Esophagus muscularis mucosa (tissue), 4 donors: ENCODE data around the gene CST6. TPM values are rescaled to one million over a fixed set of nuclear protein-coding genes. Genes with fewer than 3 reads are reported as not detected.

Source experiments
- DNase-seq: peaks from one replicate; pipeline ENCODE4 v3.0.0-alpha.2; 2017; ENCODE audit errors: extremely low spot score
- H3K27ac ChIP-seq, 4 donors: fragments of 200-600 bp; sonication (generic); replicated peaks in 1 of 4; 1 replicate in 3 of 4; 2 replicates in 1 of 4; pipeline ENCODE4 v1.5.1; 2016 to 2019; ENCODE audit warnings: mild to moderate bottlenecking in 1 of 4
- H3K27me3 ChIP-seq, 4 donors: fragments of 200-600 bp; sonication (generic); one replicate each; pipeline versions ENCODE4 v1.5.1 to v1.6.0; 2016 to 2019
- H3K36me3 ChIP-seq, 4 donors: fragments of 200-600 bp; sonication (generic); one replicate each; pipeline ENCODE4 v1.5.1; 2016 to 2019
- H3K4me1 ChIP-seq, 4 donors: fragments of 200-600 bp; sonication (generic); one replicate each; pipeline ENCODE4 v1.5.1; 2016 to 2019
- H3K4me3 ChIP-seq, 4 donors: fragments of 200-600 bp; sonication (generic); 1 replicate in 2 of 4; 2 replicates in 2 of 4; pipeline ENCODE4 v1.5.1; 2016 to 2019; ENCODE audit warnings: mild to moderate bottlenecking in 4 of 4, moderate library complexity in 1 of 4
- H3K9me3 ChIP-seq, 4 donors: fragments of 200-600 bp; sonication (generic); 1 replicate in 3 of 4; 2 replicates in 1 of 4; pipeline ENCODE4 v1.5.1; 2016 to 2019
- EP300 ChIP-seq: sonication (generic); formaldehyde crosslinking; IDR thresholded peaks from one replicate; pipeline ENCODE4 v1.6.1; 2017; ENCODE audit warnings: antibody characterized with exemption
- POLR2A ChIP-seq: fragments of 450-650 bp; IDR thresholded peaks from one replicate; pipeline ENCODE4 v1.6.1; 2017; ENCODE audit warnings: antibody characterized with exemption, moderate library complexity, mild to moderate bottlenecking, low read depth
- POLR2AphosphoS5 ChIP-seq, 2 donors: sonication (generic); formaldehyde crosslinking; IDR thresholded peaks; one replicate each; pipeline ENCODE4 v1.6.1; 2017; ENCODE audit warnings: antibody characterized with exemption in 2 of 2
- WGBS: methylation state at CpG from one replicate; pipeline ENCODE4 v1.1.5; 2018; 5-methylcytosine and 5-hydroxymethylcytosine counted together
- intact Hi-C: fragments of 100-400 bp; cut with DNase I; formaldehyde crosslinking; loops from one replicate; pipeline ENCODE4 v1.15.1; 2023
- total RNA-seq, 4 donors: library from RNA; depleted of rRNA; stranded (reverse); fragments of >200 nt; gene quantifications; one replicate each; pipeline versions ENCODE4 v1.1.0 to v1.2.1, GENCODE V29; 2016
- TF ChIP-seq, protein P1 (sequence below), 3 experiments: fragments of 200-600 bp in 2 of 3; fragments of 450-650 bp in 1 of 3; sonication (generic) in 2 of 3; IDR thresholded peaks; one replicate each; pipeline ENCODE4 v1.5.1; 2017 to 2019; ENCODE audit warnings: antibody characterized with exemption in 3 of 3, mild to moderate bottlenecking in 2 of 3, moderate library complexity in 1 of 3

The CST6 gene
- total RNA-seq, 4 donors from 2014 or later = not detected

DNA sequence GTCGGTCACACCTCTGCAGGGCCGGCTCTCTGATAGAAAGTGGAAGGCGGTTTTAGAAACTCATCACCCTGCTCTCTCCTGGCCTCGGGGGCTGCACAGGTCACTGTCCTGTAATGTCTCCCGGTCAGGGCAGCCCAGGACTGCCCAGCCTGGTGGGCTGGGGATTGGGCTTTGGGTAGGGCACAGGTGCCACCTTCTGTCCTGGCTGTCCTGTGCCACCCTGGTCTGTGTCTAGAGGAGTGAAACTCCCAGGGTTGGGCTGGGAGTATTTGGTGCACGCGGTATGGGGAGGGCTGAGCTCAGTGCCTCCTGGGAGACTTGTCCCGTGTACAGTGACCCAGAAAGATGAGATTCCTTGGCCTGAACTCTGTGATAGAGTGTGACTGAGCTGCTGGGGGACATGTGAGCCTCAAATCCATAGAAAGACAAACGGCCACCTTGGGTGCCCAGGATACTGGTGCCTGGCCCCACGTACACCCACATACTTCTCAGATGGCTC lies 32.5 kb upstream of the CST6 start:
- H3K27me3 ChIP-seq = no peaks in the 10 kb centered on the region
- TF ChIP-seq, protein P1, sequence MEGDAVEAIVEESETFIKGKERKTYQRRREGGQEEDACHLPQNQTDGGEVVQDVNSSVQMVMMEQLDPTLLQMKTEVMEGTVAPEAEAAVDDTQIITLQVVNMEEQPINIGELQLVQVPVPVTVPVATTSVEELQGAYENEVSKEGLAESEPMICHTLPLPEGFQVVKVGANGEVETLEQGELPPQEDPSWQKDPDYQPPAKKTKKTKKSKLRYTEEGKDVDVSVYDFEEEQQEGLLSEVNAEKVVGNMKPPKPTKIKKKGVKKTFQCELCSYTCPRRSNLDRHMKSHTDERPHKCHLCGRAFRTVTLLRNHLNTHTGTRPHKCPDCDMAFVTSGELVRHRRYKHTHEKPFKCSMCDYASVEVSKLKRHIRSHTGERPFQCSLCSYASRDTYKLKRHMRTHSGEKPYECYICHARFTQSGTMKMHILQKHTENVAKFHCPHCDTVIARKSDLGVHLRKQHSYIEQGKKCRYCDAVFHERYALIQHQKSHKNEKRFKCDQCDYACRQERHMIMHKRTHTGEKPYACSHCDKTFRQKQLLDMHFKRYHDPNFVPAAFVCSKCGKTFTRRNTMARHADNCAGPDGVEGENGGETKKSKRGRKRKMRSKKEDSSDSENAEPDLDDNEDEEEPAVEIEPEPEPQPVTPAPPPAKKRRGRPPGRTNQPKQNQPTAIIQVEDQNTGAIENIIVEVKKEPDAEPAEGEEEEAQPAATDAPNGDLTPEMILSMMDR (IDR thresholded peaks at IDR 0.05) = no peak
- TF ChIP-seq POLR2AphosphoS5 (IDR thresholded peaks at IDR 0.05) = no peak
- TF ChIP-seq POLR2A = no peak
- TF ChIP-seq EP300 = no peak
- intact Hi-C loops = no loop called here
- 74% methylated on average over 10 of the region's 10 CpGs for WGBS
- no peaks in the 10 kb centered on the region for H3K9me3 ChIP-seq
- DNase-seq = no peak
- no peak overlapping the region for H3K4me3 ChIP-seq
- no peak overlapping the region for H3K27ac ChIP-seq
- H3K36me3 ChIP-seq = peaks cover 28 to 57% (median 50%) of the 10 kb centered on the region in 4 donors
- no peaks in the 10 kb centered on the region for H3K4me1 ChIP-seq

DNA sequence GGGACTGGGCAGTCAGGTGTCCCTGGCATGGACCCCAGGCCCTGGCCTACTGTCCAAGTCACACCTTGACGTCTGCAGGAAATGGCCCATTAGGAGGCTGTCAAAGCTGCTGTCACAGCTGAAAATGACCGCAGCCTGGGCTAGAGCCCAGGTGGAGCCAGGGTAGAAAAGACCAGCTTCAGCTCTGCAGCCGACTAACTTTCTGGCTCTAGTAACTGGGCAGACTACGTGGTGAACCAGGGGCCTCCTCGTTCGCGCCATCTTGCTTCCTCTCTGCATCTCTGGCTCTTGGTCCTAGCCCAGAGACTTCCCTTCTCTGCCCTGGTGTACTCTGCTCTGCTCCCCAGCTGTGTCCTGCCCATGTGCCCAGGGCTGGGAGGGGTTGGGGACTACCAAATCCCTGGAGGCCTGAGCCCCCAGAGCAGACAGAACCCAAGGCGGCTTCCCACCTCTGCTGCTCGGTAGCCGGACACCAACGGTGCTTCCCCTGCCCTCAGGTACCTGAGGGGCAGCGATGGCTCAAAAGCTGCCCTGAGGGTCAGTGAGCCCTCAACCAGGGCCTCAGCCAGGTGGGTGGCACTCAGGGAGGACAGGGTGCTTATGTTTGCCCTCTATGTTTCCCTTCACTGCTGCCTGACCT lies 30.6 kb upstream of the CST6 start:
- H3K4me1 ChIP-seq = peaks cover 0 to 16% (median 8%) of the 10 kb centered on the region in 4 donors
- no peaks in the 10 kb centered on the region for H3K27me3 ChIP-seq
- TF ChIP-seq POLR2A = no peak
- TF ChIP-seq, protein P1 (IDR thresholded peaks at IDR 0.05) = no peak
- TF ChIP-seq POLR2AphosphoS5 (IDR thresholded peaks at IDR 0.05) = no peak
- no peak for TF ChIP-seq EP300
- peaks cover 28 to 42% (median 40%) of the 10 kb centered on the region in 4 donors for H3K36me3 ChIP-seq
- H3K9me3 ChIP-seq = no peaks in the 10 kb centered on the region
- intact Hi-C loops = loop anchor here (10.0 kb wide), 1 partner anchor 56 kb away; no protein-coding TSS in a partner anchor
- 78% methylated on average over 9 of the region's 12 CpGs for WGBS
- H3K4me3 ChIP-seq = no peak overlapping the region
- no peak overlapping the region for H3K27ac ChIP-seq
- DNase-seq = no peak

- Histone ChIP-seq H3K27ac (no peak overlapping the region), H3K9me3 (no peaks in the 10 kb centered on the region), H3K4me1 (peaks cover 0 to 16% (median 8%) of the 10 kb centered on the region in 4 donors), H3K4me3 (no peak overlapping the region), H3K36me3 (peaks cover 22 to 32% (median 31%) of the 10 kb centered on the region in 4 donors), H3K27me3 (no peaks in the 10 kb centered on the region)
- DNase-seq = no peak
- intact Hi-C loops = loop anchor here (10.0 kb wide), 1 partner anchor 57 kb away; no protein-coding TSS in a partner anchor
- TF ChIP-seq POLR2AphosphoS5 (IDR thresholded peaks at IDR 0.05) = peak in 1 of 2 donors; percentile 20
- TF ChIP-seq, protein P1 (IDR thresholded peaks at IDR 0.05) = no peak
- WGBS = 73% methylated on average over 14 of the region's 16 CpGs
These were observed 29.6 kb upstream of the CST6 start for GRCh38 chr11:65981972-65982823.

GRCh38 chr11:65982824-65983588 lies 28.8 kb upstream of the CST6 start:
- Histone ChIP-seq H3K36me3 (peaks cover 14 to 24% (median 22%) of the 10 kb centered on the region in 4 donors), H3K4me3 (no peak overlapping the region), H3K4me1 (peaks cover 0 to 16% (median 8%) of the 10 kb centered on the region in 4 donors), H3K27ac (peak overlapping the region in 1 of 4 donors; percentile 20), H3K9me3 (no peaks in the 10 kb centered on the region), H3K27me3 (no peaks in the 10 kb centered on the region)
- 76% methylated on average over 20 of the region's 22 CpGs for WGBS
- DNase-seq = no peak
- intact Hi-C loops = loop anchor here (10.0 kb wide), 1 partner anchor 58 kb away; no protein-coding TSS in a partner anchor
- TF ChIP-seq, protein P1 (IDR thresholded peaks at IDR 0.05) = no peak
- TF ChIP-seq POLR2A (no peak), POLR2AphosphoS5 (IDR thresholded peaks at IDR 0.05) (no peak), EP300 (no peak)
